Neural crest cell (in vitro differentiated cells): ENCODE results near the gene MARCHF6. TPM values are rescaled to one million over a fixed set of nuclear protein-coding genes. Genes with fewer than 3 reads are reported as not detected.

ENCODE experiments used
- DNase-seq: peaks from one replicate; pipeline ENCODE4 v3.0.0; 2021; ENCODE audit warnings: low read depth, mixed read lengths, low spot score
- H3K27ac Mint-ChIP-seq: one replicate; pipeline ENCODE4 v1.8.0; 2021; ENCODE audit warnings: mild to moderate bottlenecking, mixed read lengths; ENCODE audit not compliant: unreplicated experiment
- H3K27me3 Mint-ChIP-seq: 2 replicates; pipeline ENCODE4 v1.8.0; 2021; ENCODE audit warnings: low read depth, mild to moderate bottlenecking, mixed read lengths
- H3K36me3 Mint-ChIP-seq: 2 replicates; pipeline ENCODE4 v1.8.0; 2021; ENCODE audit warnings: low read depth, mild to moderate bottlenecking, mixed read lengths
- H3K4me1 Mint-ChIP-seq: 2 replicates; pipeline ENCODE4 v1.8.0; 2021; ENCODE audit warnings: mixed read lengths
- H3K4me3 Mint-ChIP-seq: one replicate; pipeline ENCODE4 v1.8.0; 2021; ENCODE audit warnings: mild to moderate bottlenecking, mixed read lengths
- H3K9me3 Mint-ChIP-seq: 2 replicates; pipeline ENCODE4 v1.8.0; 2021; ENCODE audit warnings: mixed read lengths
- total RNA-seq: library from RNA; stranded (reverse); gene quantifications from 2 replicates; pipeline ENCODE4 v1.2.1, GENCODE V29; 2021
- TF ChIP-seq, protein P1 (sequence below): fragments of 200-600 bp; sonication (generic); conservative IDR thresholded peaks from 2 replicates; pipeline ENCODE4 v1.5.0; 2021; ENCODE audit warnings: antibody characterized with exemption, mild to moderate bottlenecking

MARCHF6 gene
- total RNA-seq, 1 donor from 2014 or later, result 202 TPM

DNA sequence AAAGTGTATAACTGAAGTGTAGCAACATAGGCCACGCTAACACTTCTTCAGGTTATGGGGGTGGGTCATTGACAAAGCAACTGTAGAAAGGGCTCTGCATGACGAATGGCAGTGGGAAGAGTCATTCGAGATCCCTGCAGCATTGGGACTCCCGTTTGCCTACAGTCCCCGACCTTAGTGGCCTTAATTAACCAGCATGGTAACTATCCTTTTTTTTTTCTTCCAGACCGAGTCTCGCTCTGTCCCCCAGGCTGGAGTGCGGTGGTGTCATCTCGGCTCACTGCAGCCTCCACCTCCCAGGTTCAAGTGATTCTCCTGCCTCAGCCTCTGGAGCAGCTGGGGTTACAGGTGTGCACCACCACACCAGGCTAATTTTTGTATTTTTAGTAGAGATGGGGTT lies 31.6 kb upstream of the MARCHF6 start:
- TF ChIP-seq, protein P1, sequence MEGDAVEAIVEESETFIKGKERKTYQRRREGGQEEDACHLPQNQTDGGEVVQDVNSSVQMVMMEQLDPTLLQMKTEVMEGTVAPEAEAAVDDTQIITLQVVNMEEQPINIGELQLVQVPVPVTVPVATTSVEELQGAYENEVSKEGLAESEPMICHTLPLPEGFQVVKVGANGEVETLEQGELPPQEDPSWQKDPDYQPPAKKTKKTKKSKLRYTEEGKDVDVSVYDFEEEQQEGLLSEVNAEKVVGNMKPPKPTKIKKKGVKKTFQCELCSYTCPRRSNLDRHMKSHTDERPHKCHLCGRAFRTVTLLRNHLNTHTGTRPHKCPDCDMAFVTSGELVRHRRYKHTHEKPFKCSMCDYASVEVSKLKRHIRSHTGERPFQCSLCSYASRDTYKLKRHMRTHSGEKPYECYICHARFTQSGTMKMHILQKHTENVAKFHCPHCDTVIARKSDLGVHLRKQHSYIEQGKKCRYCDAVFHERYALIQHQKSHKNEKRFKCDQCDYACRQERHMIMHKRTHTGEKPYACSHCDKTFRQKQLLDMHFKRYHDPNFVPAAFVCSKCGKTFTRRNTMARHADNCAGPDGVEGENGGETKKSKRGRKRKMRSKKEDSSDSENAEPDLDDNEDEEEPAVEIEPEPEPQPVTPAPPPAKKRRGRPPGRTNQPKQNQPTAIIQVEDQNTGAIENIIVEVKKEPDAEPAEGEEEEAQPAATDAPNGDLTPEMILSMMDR, result no peak
- no peak overlapping the region for H3K4me3 Mint-ChIP-seq
- DNase-seq, result no peak
- no peaks in the 10 kb centered on the region for H3K36me3 Mint-ChIP-seq
- no peak overlapping the region for H3K27ac Mint-ChIP-seq
- H3K9me3 Mint-ChIP-seq, result no peaks in the 10 kb centered on the region
- H3K27me3 Mint-ChIP-seq, result no peaks in the 10 kb centered on the region
- H3K4me1 Mint-ChIP-seq, result no peaks in the 10 kb centered on the region

DNA sequence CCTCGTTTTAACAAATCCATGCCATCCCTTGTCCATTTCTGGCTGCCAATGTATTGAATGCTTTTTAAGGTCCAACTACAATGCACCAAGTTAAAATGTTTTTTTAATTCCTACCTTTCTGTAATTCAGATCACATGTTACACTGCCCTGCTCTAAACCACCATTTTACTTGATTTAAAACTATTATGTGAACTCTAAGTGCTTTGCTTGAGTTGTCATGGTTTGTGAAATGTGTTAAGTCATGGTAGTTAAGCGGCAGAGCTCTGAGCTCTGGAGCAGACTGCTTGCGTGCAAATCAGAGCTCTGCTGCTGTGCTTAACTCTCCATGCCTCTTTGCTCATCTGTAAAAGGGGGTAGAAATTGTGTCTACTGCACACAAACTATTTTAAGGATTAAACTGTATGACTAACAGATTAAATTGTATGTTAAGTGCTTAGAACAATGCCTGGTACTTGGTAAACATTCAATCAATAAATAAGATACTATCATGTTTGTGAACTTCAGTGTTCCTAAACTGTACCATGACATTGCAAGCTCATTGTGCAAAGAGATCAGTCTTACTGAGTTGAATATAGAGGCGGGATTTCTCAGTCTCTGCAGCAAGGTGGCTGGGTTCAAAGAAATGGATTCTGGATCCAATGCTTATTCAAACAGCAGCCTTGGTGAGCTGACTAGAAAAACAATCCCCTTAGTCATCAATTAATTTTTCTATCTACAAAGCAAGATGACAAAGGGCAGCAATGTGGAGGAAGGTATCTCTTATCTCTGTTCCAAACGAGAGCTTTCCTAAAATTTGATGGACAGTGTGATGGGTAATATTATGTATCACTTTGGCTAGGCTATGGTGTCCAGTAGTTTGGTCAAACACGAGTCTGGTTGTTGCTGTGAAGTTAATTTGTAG lies 29.7 kb upstream of the MARCHF6 start:
- Mint-ChIP-seq H3K4me3 (no peak overlapping the region), H3K9me3 (no peaks in the 10 kb centered on the region), H3K27ac (no peak overlapping the region), H3K36me3 (no peaks in the 10 kb centered on the region), H3K4me1 (no peaks in the 10 kb centered on the region), H3K27me3 (no peaks in the 10 kb centered on the region)
- TF ChIP-seq, protein P1, result no peak
- DNase-seq, result no peak

DNA sequence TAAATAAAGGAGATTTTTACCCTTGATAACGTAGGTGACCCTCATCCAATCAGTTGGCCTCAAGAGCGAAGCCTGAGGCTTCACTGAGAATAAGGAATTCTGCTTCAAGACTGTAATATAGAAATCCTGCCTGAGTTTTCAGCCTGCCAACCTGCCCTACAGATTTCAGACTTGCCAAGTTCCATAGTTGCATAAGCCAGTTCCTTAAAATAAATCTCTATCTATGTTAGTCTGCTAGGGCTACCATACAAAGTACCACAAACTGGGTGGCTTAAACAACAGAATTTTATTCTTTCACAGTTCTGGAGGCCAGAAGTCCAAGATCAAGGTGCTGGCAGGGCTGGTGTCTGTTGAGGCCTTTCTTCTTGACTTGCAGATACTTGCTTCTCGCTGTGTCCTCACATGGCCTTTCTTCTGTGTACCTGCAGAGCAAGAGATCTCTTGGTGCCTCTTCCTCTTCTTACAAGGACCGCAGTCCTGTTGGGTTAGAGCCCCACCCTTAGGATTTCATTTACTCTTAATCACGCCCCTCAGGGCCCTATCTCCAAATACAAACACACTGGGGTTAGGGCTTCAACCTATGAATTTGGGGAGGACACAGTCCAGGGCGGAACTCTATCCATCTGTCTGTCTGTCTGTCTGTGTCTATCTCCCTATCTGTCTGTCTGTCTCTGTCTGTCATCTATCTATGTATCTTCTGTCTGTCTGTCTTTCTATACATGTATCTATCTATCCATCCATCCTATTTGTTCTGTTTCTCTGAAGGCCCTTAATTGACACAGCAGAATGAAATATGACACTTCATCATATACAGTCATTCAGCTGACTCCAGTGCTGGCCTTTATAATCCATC lies 28.8 kb upstream of the MARCHF6 start:
- Mint-ChIP-seq H3K36me3 (no peaks in the 10 kb centered on the region), H3K4me3 (no peak overlapping the region), H3K27ac (no peak overlapping the region), H3K9me3 (no peaks in the 10 kb centered on the region), H3K27me3 (peaks cover 3% of the 10 kb centered on the region), H3K4me1 (no peaks in the 10 kb centered on the region)
- TF ChIP-seq, protein P1, result no peak
- DNase-seq, result no peak

DNA sequence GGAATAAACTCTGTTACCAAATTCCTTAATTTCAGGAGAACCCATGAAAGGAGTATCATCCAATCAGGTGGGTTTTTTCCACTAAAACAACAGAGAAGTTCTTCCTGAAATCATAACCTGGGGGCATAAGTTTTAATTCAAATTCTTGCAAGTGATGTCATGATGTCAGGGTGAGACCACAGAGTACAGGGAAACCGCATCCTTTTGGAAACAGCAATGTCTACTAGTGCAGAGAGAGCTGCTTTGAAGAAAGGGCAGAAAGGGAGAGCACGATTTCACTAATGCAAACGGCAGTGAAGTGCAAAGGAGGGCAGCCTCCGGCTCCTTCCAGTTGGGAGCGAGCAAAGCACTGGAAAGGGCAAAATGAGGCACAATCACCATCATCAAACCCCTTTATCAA lies 25.2 kb upstream of the MARCHF6 start:
- Mint-ChIP-seq H3K9me3 (no peaks in the 10 kb centered on the region), H3K4me3 (no peak overlapping the region), H3K4me1 (no peaks in the 10 kb centered on the region), H3K27me3 (peaks cover 39% of the 10 kb centered on the region), H3K27ac (no peak overlapping the region), H3K36me3 (no peaks in the 10 kb centered on the region)
- TF ChIP-seq, protein P1, result no peak
- DNase-seq, result no peak

DNA sequence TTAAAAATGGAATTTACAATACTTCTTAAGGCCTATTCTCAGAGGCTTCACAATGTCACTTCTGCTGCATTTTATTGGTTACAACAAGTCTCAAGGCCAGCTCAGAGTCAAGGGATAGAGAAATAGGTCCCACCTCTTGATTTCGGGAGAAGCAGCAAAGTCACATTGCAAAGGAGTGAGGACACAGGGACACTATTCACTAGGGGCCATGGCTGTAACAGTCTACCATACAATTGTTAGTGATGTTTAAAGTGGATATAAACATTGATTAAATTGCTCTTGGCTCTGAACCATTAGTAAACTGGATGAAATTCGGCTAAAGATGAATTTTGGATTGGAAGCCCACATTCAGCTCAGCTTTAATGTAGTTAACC lies 24.1 kb upstream of the MARCHF6 start:
- peaks cover 49% of the 10 kb centered on the region for H3K27me3 Mint-ChIP-seq
- no peak for DNase-seq
- TF ChIP-seq, protein P1, result no peak
- no peaks in the 10 kb centered on the region for H3K36me3 Mint-ChIP-seq
- H3K4me1 Mint-ChIP-seq, result no peaks in the 10 kb centered on the region
- H3K4me3 Mint-ChIP-seq, result no peak overlapping the region
- H3K27ac Mint-ChIP-seq, result no peak overlapping the region
- H3K9me3 Mint-ChIP-seq, result no peaks in the 10 kb centered on the region
